Ishikawa (cell line): ENCODE data around the gene CES3.

Experiments used
- CEBPB ChIP-seq: IDR thresholded peaks from 2 replicates; pipeline ENCODE4 v1.6.1; 2012
- CREB1 ChIP-seq: IDR thresholded peaks from 2 replicates; pipeline ENCODE4 v1.6.1; 2012; ENCODE audit warnings: low read depth
- EGR1 ChIP-seq: IDR thresholded peaks from 2 replicates; pipeline ENCODE4 v1.6.1; 2012
- EP300 ChIP-seq: IDR thresholded peaks from 2 replicates; pipeline ENCODE4 v1.6.1; 2012; ENCODE audit warnings: borderline replicate concordance
- FOXM1 ChIP-seq: IDR thresholded peaks from 2 replicates; pipeline ENCODE4 v1.6.1; 2012; ENCODE audit warnings: low read depth, borderline replicate concordance
- NFIC ChIP-seq: IDR thresholded peaks from 2 replicates; pipeline ENCODE4 v1.6.1; 2012
- RAD21 ChIP-seq: IDR thresholded peaks from 2 replicates; pipeline ENCODE4 v1.6.1; 2012; ENCODE audit warnings: low read depth
- TAF1 ChIP-seq: IDR thresholded peaks from 2 replicates; pipeline ENCODE4 v1.6.1; 2012; ENCODE audit warnings: low read depth, mild to moderate bottlenecking
- TCF12 ChIP-seq: IDR thresholded peaks from 2 replicates; pipeline ENCODE4 v1.6.1; 2012; ENCODE audit warnings: low read depth
- TEAD4 ChIP-seq: IDR thresholded peaks from 2 replicates; pipeline ENCODE4 v1.6.1; 2012
- YY1 ChIP-seq: IDR thresholded peaks from 2 replicates; pipeline ENCODE4 v1.6.1; 2012; ENCODE audit warnings: low read depth
- ZBTB7A ChIP-seq: IDR thresholded peaks from 2 replicates; pipeline ENCODE4 v1.6.1; 2012; ENCODE audit warnings: low read depth
- TF ChIP-seq, protein P1 (sequence below): IDR thresholded peaks from 2 replicates; pipeline ENCODE4 v1.6.1; 2012
- TF ChIP-seq, protein P2 (sequence below): IDR thresholded peaks from 2 replicates; pipeline ENCODE4 v1.6.1; 2012; ENCODE audit warnings: low read depth, mild to moderate bottlenecking
- TF ChIP-seq, protein P3 (sequence below): IDR thresholded peaks from 2 replicates; pipeline ENCODE4 v1.6.1; 2012

CES3 gene

DNA sequence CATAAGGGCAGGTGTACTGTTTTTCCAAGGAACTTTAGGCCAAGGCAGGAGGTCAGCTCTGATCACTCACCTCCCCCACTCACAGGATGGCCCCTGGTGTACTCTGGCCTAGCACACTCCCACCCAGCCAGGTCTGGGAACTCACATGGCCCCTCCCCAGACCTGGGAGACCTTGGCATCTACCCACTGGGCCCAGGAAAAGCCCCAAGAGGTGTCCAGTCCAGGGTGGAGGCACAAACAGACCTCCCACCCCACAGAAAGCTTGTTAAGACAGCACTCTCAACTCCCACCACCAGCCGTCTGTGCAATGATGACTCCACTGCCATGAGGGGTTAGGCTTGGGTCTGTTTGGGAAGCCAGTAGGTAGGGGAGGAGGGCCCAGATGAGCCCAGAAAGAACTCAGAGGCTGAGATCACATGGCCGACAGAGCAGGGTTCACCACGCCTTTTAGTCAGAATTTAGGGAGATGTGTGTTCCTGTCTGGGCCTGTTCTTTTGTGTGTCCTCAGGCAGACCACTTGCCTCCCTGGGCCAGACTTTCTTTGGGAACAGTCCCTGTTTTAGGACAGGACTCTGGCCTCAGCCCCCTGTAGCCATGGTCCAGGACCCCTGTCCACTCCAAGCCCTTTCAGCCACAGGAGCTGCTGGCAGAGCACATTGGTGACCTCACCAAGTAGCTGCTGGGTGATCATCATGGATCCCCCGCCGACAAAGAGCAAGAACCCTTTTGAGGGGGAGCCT is 55.8 kb downstream of the CES3 start:
- TF ChIP-seq RAD21 (no peak), TCF12 (no peak), TAF1 (no peak)

DNA sequence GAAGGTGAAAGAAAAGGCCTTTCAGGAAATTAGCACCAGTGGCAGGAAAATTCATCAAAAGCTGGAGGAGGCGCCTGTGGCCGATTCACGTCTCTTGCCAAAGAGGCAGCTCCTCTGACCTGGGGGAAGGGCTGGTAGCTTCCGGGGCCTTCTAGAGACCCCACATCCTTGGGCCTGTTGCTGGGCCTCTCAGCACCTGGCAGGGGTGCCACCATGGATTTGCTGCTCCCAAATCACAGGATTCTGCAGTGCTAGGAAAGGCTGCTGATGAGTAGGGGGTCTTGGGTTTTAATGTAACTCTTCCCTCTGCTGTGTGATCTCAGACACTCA is 56.3 kb downstream of the CES3 start:
- TF ChIP-seq, protein P1, sequence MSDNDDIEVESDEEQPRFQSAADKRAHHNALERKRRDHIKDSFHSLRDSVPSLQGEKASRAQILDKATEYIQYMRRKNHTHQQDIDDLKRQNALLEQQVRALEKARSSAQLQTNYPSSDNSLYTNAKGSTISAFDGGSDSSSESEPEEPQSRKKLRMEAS = no peak
- TF ChIP-seq, protein P2, sequence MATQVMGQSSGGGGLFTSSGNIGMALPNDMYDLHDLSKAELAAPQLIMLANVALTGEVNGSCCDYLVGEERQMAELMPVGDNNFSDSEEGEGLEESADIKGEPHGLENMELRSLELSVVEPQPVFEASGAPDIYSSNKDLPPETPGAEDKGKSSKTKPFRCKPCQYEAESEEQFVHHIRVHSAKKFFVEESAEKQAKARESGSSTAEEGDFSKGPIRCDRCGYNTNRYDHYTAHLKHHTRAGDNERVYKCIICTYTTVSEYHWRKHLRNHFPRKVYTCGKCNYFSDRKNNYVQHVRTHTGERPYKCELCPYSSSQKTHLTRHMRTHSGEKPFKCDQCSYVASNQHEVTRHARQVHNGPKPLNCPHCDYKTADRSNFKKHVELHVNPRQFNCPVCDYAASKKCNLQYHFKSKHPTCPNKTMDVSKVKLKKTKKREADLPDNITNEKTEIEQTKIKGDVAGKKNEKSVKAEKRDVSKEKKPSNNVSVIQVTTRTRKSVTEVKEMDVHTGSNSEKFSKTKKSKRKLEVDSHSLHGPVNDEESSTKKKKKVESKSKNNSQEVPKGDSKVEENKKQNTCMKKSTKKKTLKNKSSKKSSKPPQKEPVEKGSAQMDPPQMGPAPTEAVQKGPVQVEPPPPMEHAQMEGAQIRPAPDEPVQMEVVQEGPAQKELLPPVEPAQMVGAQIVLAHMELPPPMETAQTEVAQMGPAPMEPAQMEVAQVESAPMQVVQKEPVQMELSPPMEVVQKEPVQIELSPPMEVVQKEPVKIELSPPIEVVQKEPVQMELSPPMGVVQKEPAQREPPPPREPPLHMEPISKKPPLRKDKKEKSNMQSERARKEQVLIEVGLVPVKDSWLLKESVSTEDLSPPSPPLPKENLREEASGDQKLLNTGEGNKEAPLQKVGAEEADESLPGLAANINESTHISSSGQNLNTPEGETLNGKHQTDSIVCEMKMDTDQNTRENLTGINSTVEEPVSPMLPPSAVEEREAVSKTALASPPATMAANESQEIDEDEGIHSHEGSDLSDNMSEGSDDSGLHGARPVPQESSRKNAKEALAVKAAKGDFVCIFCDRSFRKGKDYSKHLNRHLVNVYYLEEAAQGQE = no peak
- TF ChIP-seq TEAD4 (no peak), TAF1 (no peak), EGR1 (no peak), EP300 (no peak), RAD21 (no peak), CREB1 (no peak), FOXM1 (no peak), ZBTB7A (no peak), YY1 (no peak), CEBPB (no peak), NFIC (no peak), TCF12 (no peak)
- TF ChIP-seq, protein P3, sequence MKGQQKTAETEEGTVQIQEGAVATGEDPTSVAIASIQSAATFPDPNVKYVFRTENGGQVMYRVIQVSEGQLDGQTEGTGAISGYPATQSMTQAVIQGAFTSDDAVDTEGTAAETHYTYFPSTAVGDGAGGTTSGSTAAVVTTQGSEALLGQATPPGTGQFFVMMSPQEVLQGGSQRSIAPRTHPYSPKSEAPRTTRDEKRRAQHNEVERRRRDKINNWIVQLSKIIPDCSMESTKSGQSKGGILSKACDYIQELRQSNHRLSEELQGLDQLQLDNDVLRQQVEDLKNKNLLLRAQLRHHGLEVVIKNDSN = no peak

DNA sequence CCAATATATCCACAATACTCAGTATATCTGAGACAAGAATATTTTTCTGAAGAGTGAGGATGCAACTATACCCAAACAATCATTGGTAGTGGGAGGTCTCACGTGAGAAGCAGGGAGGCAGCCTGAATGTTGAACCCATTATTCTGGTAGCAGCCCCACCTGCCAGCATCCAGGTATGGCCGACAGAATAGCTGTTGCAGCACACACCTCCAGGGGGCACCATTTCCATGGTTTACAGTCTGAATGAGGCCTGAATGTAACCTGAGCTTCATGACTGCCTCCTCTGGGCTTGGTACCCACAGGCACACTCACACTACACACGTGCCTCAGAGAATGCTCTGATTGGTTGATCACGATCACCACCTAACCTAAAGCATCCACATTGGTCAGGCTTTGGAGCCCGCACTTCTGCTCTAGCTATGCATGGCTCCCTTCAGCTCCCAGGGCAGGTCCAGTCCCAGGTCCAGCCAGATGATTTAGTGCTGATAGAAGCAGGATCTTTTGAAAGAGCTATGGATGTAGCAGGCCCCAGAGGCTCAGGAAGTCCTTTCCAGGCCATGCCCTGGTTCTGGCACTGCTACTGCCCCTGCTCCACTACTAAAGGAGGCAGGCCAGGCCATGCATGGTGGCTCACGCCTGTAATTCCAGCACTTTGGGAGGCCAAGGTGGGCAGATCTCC is 56.9 kb downstream of the CES3 start:
- TF ChIP-seq, protein P3 = peak; percentile 94
- peak; percentile 93 for TF ChIP-seq RAD21
- no peak for TF ChIP-seq TCF12
- TF ChIP-seq, protein P1 = peak; percentile 93
- TF ChIP-seq NFIC = no peak
- TF ChIP-seq YY1 = peak; percentile 72; the same call in 1 of the 2 replicates

DNA sequence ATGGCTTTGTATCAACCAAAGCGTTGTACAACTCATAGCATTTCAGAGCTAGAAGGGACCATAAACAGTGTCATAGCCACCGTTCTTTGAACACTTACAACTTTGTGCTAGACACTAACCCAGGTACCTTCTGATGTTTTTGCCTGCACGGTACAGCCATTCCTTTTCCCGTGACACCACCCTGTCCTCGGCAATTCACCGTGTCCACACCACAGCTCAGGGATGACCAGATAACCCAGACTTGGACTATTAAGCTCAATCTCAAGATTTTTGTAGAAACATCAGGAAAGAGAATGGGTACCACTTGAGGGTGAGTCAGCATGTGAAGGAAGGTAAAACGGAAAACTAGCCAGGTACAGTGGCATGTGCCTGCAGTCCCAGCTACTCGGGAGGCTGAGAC is 58.1 kb downstream of the CES3 start:
- TF ChIP-seq RAD21 (no peak), CEBPB (no peak), CREB1 (no peak), NFIC (no peak), ZBTB7A (no peak), EP300 (no peak), TCF12 (no peak), TAF1 (no peak), TEAD4 (no peak), EGR1 (no peak), YY1 (no peak), FOXM1 (no peak)
- TF ChIP-seq, protein P2 = no peak
- TF ChIP-seq, protein P1 = no peak
- TF ChIP-seq, protein P3 = no peak

DNA sequence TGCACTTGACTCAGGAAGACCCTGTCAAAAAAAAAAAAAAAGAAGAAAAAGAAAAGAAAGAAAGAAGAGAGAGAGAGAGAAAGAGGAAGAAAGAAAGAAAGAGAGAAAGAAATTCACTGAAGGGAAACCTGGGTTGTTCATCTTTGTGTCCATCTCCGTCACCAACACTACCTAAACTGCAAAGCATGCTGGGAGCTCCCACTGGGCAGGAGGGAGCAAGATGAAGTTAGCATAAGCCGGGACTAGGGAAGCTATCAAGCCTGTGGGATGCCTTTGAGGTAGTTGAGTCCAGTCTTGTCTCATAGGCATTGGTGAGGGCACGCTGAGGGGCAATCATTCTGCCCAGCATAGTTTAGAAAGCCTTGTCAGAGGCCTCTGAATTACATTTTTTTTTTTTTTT is 60.3 kb downstream of the CES3 start:
- TF ChIP-seq TEAD4 (no peak), EGR1 (no peak), FOXM1 (no peak), TCF12 (no peak)
- TF ChIP-seq, protein P2 = no peak
